ENCODE results near the gene JARID2.
A peak's percentile ranks its signal among the peaks of the same experiment; 100 is the strongest.
"Not testable (repeated sequence)": the region's sequence is repeated elsewhere in the genome, so short reads cannot be mapped to it uniquely, and the experiment has no call there.

The JARID2 gene

GRCh38 chr6:15316754-15317153 lies 70.9 kb downstream of the JARID2 start:
- DNase-seq: no peak

- no peak for DNase-seq
Observed at GRCh38 chr6:15317251-15317650, 71.4 kb downstream of the JARID2 start.

GRCh38 chr6:15317934-15318902 lies 72.3 kb downstream of the JARID2 start:
- DNase-seq: no peak

GRCh38 chr6:15319677-15320076 lies 73.8 kb downstream of the JARID2 start:
- DNase-seq: no peak

GRCh38 chr6:15320693-15321092 lies 74.8 kb downstream of the JARID2 start:
- no peak for DNase-seq

- DNase-seq: no peak
Observed at GRCh38 chr6:15322184-15322583, 76.3 kb downstream of the JARID2 start.

GRCh38 chr6:15322781-15323536 lies 77.1 kb downstream of the JARID2 start:
- DNase-seq: no peak

- not testable (repeated sequence) for DNase-seq
Observed at GRCh38 chr6:15323611-15324010, 77.7 kb downstream of the JARID2 start.

GRCh38 chr6:15324427-15324985 lies 78.6 kb downstream of the JARID2 start:
- DNase-seq: no peak

GRCh38 chr6:15325540-15325955 lies 79.7 kb downstream of the JARID2 start:
- peak in 1 of 5 donors; percentile 44 for DNase-seq

GRCh38 chr6:15326067-15326614 lies 80.3 kb downstream of the JARID2 start:
- peak in 1 of 5 donors; percentile 53 for DNase-seq

- DNase-seq: peak in 3 of 5 donors; percentile 4 to 63 (median 15)
Observed at GRCh38 chr6:15327271-15327670, 81.4 kb downstream of the JARID2 start.

GRCh38 chr6:15329197-15329671 lies 83.4 kb downstream of the JARID2 start:
- DNase-seq: no peak

GRCh38 chr6:15330174-15330944 lies 84.5 kb downstream of the JARID2 start:
- no peak for DNase-seq

- peak in 1 of 5 donors; percentile 36 for DNase-seq
Observed at GRCh38 chr6:15331143-15331542, 85.3 kb downstream of the JARID2 start.

GRCh38 chr6:15331629-15332251 lies 85.9 kb downstream of the JARID2 start:
- DNase-seq: no peak

- no peak for DNase-seq
Observed at GRCh38 chr6:15332446-15332845, 86.6 kb downstream of the JARID2 start.

GRCh38 chr6:15335385-15335784 lies 89.5 kb downstream of the JARID2 start:
- no peak for DNase-seq

- DNase-seq: no peak
Observed at GRCh38 chr6:15335916-15336315, 90.0 kb downstream of the JARID2 start.

- no peak for DNase-seq
Observed at GRCh38 chr6:15336900-15337560, 91.2 kb downstream of the JARID2 start.

GRCh38 chr6:15337582-15337981 lies 91.7 kb downstream of the JARID2 start:
- DNase-seq: no peak
